NCI-H345 treated with DMSO at 0.1 percent for 48 hours (cell line): ENCODE measurements around the gene PEX26.
"Not testable (repeated sequence)": the region's sequence is repeated elsewhere in the genome, so short reads cannot be mapped to it uniquely, and the experiment has no call there.

ENCODE experiments used
- DNase-seq: peaks from one replicate; lab custom pipeline; 2025; ENCODE audit not compliant: unreplicated experiment; lab: John Stamatoyannopoulos, UW

PEX26 gene

GRCh38 chr22:18056161-18056666, 21.6 kb upstream of the PEX26 start:
- DNase-seq: no peak

- DNase-seq: no peak
Measured at GRCh38 chr22:18056807-18057474, 20.8 kb upstream of the PEX26 start.

DNA sequence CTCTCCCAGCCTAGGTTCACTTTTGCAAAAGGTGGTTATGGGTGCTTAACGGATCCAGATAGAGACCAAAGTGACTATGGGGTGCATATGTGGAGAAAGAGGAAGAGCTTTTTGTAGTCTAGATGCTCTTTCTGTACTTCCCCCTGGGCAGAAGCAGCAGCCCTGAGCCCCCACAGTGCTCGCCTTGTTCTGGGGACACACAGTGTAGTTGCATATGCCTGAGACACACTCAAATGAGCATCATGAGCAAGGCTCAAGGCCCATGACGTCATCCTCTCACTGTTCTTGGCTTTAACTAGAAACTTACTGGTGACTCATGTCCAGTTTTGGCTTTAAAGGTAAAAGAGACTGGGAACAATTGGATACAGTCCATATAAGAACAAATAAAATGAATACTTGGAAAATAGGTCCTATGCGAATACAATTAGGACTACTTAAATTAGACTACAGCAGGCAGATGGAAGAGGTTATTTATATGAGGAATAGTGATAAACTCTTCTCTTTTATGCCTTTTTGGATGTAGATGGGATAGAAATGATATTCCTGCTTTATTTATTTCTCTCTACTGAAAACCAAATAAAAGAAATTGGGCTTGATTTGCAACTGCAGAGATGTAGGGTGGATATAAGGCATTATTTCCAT, 20.1 kb upstream of the PEX26 start:
- DNase-seq: no peak

DNA sequence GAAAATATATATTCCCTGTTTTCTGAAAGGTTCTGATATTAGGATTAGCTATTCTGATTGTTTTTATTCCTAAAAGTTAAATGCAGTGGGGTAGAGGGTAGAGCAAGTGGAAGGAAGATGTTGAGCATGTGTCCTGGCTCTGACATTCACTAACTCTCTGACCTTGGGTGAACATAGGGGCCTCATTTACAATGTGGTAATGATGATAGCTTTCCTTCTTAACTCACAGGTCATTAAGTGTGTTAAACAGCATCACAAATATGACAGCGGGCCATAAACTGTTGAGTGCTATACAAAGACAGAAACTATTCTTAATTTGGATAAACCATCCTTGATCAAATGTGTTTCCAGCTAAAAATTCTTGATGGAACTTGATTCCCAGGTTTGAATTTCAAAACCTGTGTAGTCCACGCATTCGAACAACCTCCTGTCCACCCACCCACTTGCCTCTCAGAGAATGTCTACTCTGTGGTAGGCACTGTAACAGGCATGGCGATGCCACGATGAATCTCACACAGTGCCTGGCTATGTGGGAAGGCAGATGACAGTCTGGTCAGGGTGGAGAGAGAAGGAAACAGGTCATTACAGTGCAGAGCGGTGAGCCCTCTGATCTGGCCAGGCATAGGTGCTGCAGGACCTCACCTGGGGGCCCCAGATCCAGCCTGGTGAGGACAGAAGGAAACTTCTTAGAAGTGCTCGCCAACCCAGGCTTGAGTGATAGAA, 19.3 kb upstream of the PEX26 start:
- no peak for DNase-seq

- no peak for DNase-seq
Measured at GRCh38 chr22:18059094-18059417, 18.7 kb upstream of the PEX26 start.

DNA sequence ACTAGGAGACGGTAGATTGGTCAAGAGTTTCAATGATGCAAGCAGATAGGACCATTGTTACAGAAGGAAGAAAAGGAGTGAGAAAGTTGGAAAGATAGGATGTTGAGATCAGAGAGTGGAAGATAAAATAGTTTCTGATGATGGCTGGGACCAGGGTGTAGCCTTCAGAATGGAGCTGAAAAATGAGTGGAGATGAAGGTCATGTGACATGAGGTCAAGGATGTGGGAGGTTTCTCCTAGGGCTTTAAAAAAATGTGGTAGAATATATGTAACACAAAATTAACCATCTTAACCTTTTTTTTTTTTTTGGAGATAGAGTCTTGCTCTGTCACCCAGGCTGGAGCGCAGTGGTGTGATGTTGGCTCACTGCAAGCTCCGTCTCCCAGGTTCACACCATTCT, 18.3 kb upstream of the PEX26 start:
- DNase-seq: no peak

DNA sequence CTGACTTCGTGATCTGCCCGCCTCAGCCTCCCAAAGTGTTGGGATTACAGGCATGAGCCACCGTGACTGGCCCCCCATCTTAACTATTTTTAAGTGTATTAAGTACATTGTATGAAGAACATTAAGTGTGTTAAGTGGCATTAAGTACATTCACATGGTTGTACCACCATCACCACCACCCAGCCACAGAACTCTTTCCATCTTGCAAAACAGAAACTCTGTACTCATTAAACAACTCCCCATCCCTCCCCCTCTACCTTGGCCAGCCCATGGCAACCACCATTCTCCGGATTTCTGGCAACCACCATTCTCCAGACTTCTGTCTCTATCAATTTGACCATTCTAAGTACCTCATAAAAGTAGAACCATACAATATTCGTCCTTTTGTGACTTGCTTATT, 17.8 kb upstream of the PEX26 start:
- DNase-seq: no peak

GRCh38 chr22:18060646-18061620, 16.9 kb upstream of the PEX26 start:
- no peak for DNase-seq

DNA sequence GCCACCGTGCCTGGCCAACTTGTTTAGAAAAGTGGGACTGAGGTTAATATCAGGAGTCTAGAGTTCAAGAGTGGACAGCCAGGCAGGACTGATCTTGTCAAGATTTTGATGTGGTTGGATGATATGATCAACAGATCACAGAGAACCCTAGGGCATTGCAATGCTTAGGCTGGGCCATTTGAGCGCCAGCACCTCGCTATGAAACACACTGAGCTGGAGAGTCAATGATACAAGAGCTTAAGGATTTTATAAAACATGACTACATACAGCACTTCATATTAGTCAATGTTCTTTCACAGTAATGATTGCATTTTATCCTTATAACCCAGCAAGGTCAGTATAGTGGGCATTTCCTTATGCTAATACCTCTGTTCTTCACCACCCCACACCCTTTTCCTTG, 15.4 kb upstream of the PEX26 start:
- DNase-seq: no peak

DNA sequence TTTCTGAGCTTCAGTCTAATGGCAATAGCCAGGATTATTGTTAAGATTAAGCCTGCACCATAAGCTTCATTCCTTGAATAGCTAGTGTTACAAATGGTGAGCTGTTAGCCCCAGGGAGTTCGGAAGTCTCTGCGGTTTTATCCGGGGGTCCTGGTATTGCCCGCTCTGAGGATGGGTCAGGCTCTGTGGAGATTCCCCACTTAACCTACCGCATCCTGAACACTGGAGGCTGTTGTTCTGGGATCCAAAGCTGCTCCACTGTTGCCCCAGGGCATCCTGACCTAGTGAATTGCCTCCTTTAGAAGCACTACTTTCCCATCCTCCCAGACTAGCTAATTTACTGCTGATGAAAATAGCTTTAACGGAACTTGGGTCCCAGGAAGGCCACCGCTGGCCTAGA, 14.5 kb upstream of the PEX26 start:
- DNase-seq: no peak

GRCh38 chr22:18063715-18064114, 14.1 kb upstream of the PEX26 start:
- not testable (repeated sequence) for DNase-seq

GRCh38 chr22:18064636-18065035, 13.2 kb upstream of the PEX26 start:
- DNase-seq: no peak

GRCh38 chr22:18065256-18065655, 12.5 kb upstream of the PEX26 start:
- DNase-seq: no peak

DNA sequence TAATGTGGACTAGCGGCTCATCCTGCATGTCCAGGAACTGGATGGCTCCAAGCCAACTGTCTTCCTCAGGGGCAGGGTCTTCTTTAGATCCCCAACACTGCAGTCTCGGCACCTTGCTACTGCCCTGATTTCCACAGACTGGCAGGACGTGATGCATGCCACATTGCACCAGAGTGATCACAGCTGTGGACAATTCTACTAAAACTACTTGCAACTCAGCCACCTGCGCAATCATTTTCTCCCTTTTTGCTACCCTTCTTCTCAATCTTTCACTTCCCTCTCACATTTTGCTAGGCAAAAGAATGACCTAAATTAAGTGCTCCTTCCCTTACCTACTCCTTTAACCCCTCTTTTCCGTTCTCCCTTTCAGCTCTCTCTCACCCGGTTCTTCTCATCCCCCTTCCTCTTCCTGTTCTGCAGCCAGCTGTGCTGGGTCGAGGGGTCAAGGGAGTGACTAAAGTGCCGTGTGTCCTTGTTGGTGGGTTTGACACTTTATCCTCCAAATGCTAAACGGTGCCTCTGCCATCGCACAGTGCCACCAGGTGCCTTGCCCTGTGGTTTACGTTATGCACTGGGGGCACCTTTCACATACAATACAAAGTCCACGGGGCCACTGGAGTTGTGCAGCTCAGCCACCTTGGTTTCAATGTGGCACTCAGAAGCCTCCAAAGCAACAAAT, 11.5 kb upstream of the PEX26 start:
- no peak for DNase-seq

- no peak for DNase-seq
Measured at GRCh38 chr22:18067121-18067520, 10.7 kb upstream of the PEX26 start.

DNA sequence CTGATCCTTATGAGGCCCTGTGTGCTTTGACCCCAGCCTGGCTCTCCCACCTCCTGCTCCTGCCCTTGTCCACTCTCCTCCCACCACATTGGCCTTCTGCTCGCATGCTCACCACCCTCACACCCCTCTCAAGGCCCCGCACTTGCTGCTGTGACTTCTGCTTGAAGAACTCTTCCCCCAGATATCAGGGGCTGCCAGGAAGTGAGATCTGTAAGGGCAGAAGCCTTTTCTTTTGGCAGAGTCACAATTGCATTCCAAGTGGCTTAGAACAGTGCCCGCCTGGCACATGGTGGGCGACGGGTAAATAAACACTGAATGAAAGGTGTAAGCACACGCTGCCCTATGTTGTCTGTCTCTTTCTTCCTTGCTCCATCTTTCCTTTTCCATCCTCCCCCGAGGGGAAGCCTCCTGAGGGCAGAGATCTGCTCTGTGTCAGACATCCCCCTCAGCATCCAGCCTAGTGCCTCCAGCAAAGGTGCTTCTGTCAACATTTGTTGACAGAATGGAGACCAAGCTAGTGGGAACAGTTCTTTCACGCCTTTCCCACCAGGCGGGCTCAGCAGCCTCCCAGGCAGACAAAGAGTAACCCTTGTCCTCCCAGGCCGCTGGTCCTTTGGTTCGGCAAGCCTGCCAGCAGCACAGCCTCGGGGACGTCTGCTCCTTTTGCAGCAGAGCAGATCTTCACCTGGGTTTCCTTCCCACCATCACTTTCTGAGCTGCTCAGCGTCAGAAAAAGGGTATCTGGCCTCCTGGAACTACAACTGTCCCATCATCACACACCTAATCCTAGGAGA, 10.0 kb upstream of the PEX26 start:
- DNase-seq: no peak

DNA sequence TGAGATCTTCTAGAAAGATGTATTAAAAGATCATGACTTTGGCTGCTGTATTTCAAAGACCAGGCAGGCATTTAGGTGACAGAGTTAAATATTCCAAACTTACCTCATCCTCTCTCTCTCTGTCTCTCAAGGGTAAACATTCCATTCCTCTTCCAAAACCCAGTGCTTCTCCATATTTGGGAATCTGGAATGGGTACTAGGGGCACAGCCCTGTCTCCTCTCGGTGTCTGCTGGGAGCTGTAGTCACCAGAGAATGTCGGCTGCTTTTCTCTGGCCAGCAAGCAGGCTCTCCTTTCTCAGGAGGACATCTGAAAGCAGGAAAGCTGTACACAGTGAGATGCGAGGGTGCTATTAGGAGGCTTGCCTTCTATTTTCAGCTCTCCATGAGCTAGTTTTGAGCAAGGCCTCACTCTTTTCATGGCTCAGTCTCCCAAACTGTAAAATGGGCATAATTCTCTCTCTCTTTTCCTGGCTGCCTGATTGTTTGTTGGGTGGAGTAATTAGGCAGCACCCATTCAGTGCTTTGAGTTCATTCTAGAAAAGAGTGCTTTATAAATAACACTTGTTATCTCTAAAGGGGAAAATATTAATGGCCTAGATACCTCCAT, 9.3 kb upstream of the PEX26 start:
- no peak for DNase-seq

GRCh38 chr22:18069041-18069440, 8.7 kb upstream of the PEX26 start:
- no peak for DNase-seq

GRCh38 chr22:18070041-18070440, 7.7 kb upstream of the PEX26 start:
- no peak for DNase-seq
